K562 (cell line): Measurements from ENCODE around the gene ACE. TPM values are rescaled to one million over a fixed set of nuclear protein-coding genes. Genes with fewer than 3 reads are reported as not detected.

Source experiments
- ATAC-seq: fragments of 200-7000 bp; cut with Tn5 transposase; 3 replicates; pipeline ENCODE4 v1.9.1; 2020; ENCODE audit warnings: moderate library complexity
- BruUV-seq: library from RNA; stranded (reverse); fragments of 400-500 nt; replicated peaks from 2 replicates; lab custom pipeline; 2021; lab: Mats Ljungman, UMichigan
- CTCF ChIA-PET: fragments of 300-600 bp; formaldehyde crosslinking; extraction: SDS; loops from one replicate; lab custom pipeline; 2021; ENCODE audit warnings: low intra/inter-chr PET ratio; lab: Yijun Ruan, JAX
- POLR2A ChIA-PET: fragments of 300-600, 350-650 bp; sonication (Branson Sonifier 250); formaldehyde crosslinking; extraction: SDS; loops from one replicate; lab custom pipeline; 2021; ENCODE audit warnings: antibody characterized with exemption, inconsistent platforms; lab: Yijun Ruan, JAX
- DNase-seq, 4 experiments: peaks; one replicate each; pipeline versions ENCODE4 v3.0.0 to v3.0.0-alpha.2; 2011 to 2018; ENCODE audit warnings: low spot score in 3 of 4, mixed read lengths in 3 of 4; ENCODE audit errors: extremely low read depth in 1 of 4
- FAIRE-seq: peaks from 2 replicates; lab custom pipeline; 2011; peaks lifted over from hg19 to GRCh38; lab: Jason Lieb, UNC
- H2AFZ ChIP-seq: 2 replicates; pipeline ENCODE4 v1.6.0; 2011; ENCODE audit warnings: low read depth, low read length, control low read depth, inconsistent platforms
- H3K27ac ChIP-seq: fragments of 200-600 bp; 3 replicates; pipeline ENCODE4 v1.8.0; 2011; ENCODE audit warnings: low read depth, mild to moderate bottlenecking, control low read depth, inconsistent platforms, low read length, moderate library complexity, mixed read lengths; ENCODE audit errors: extremely low read depth
- H3K27me3 ChIP-seq, 2 experiments: fragments of 300-600 bp in 1 of 2; 2 replicates in 1 of 2; 3 replicates in 1 of 2; pipeline versions ENCODE4 v1.6.0 to v1.8.0; 2011; ENCODE audit warnings: inconsistent platforms in 2 of 2, low read length in 2 of 2, mild to moderate bottlenecking in 1 of 2, mixed read lengths in 1 of 2, moderate library complexity in 1 of 2; ENCODE audit not compliant: control insufficient read depth in 2 of 2, insufficient read depth in 2 of 2
- H3K36me3 ChIP-seq: fragments of 300-600 bp; 3 replicates; pipeline ENCODE4 v1.8.0; 2011; ENCODE audit warnings: mild to moderate bottlenecking, low read length, inconsistent platforms; ENCODE audit not compliant: control insufficient read depth, insufficient read depth
- H3K4me1 ChIP-seq, 2 experiments: fragments of 200-600 bp in 1 of 2; replicated peaks in 1 of 2; 2 replicates in 1 of 2; 3 replicates in 1 of 2; pipeline versions ENCODE4 v1.5.1 to v1.8.0; 2011; ENCODE audit warnings: inconsistent platforms in 2 of 2, low read length in 2 of 2, mild to moderate bottlenecking in 1 of 2, mixed read lengths in 1 of 2, moderate library complexity in 1 of 2; ENCODE audit not compliant: control insufficient read depth in 2 of 2, insufficient read depth in 2 of 2
- H3K4me2 ChIP-seq: 2 replicates; pipeline ENCODE4 v1.6.1; 2011; ENCODE audit warnings: low read length, control low read depth, inconsistent platforms, mixed read lengths; ENCODE audit not compliant: insufficient read depth
- H3K4me3 ChIP-seq: fragments of 200-600 bp; sonication (generic), shearing (Covaris generic); 2 replicates; pipeline ENCODE4 v1.5.1; 2016; ENCODE audit warnings: control low read depth, inconsistent platforms
- H3K79me2 ChIP-seq: fragments of 200-600 bp; 3 replicates; pipeline ENCODE4 v1.8.0; 2011; ENCODE audit warnings: low read length, inconsistent platforms; ENCODE audit not compliant: control insufficient read depth, insufficient read depth
- H3K9ac ChIP-seq, 2 experiments: 2 replicates each; pipeline versions ENCODE4 v1.6.0 to v1.6.1; 2011; ENCODE audit warnings: low read depth in 2 of 2, low read length in 2 of 2, control low read depth in 1 of 2, inconsistent platforms in 1 of 2, mild to moderate bottlenecking in 1 of 2, mixed read lengths in 1 of 2; ENCODE audit not compliant: insufficient read depth in 1 of 2
- H3K9me1 ChIP-seq: one replicate; pipeline ENCODE4 v1.6.0; 2011; ENCODE audit warnings: inconsistent platforms, mild to moderate bottlenecking, low read length, moderate library complexity; ENCODE audit not compliant: control insufficient read depth, insufficient read depth
- H3K9me3 ChIP-seq: replicated peaks from 2 replicates; pipeline ENCODE4 v1.5.1; 2011; ENCODE audit warnings: low read depth, low read length, inconsistent platforms; ENCODE audit not compliant: control insufficient read depth, insufficient read depth
- H4K20me1 ChIP-seq: replicated peaks from 2 replicates; pipeline ENCODE4 v1.6.1; 2011; ENCODE audit warnings: low read length, inconsistent platforms, mixed read lengths; ENCODE audit not compliant: control insufficient read depth, insufficient read depth
- CUX1 ChIP-seq: fragments of 200-800 bp; sonication (Bioruptor generic); IDR thresholded peaks from 2 replicates; pipeline ENCODE4 v1.6.1; 2016; ENCODE audit warnings: missing genetic modification characterization, missing compliant biosample characterization
- TEAD4 ChIP-seq, 2 experiments: sonication (generic) in 1 of 2; formaldehyde crosslinking in 1 of 2; IDR thresholded peaks; 2 replicates each; pipeline versions ENCODE4 v1.6.1 to v1.8.0; 2012 to 2022; ENCODE audit warnings: borderline replicate concordance in 1 of 2, inconsistent platforms in 1 of 2, low read length in 1 of 2, mild to moderate bottlenecking in 1 of 2, missing genetic modification reagents in 1 of 2
- USF2 ChIP-seq: sonication (generic); formaldehyde crosslinking; IDR thresholded peaks from 2 replicates; pipeline ENCODE4 v1.5.0; 2020; ENCODE audit warnings: missing genetic modification reagents
- ZNF263 ChIP-seq: sonication (generic); formaldehyde crosslinking; IDR thresholded peaks from 2 replicates; pipeline ENCODE4 v1.8.0; 2022; ENCODE audit warnings: mild to moderate bottlenecking, missing genetic modification reagents, borderline replicate concordance
- WGBS: fragments of 100-300 bp; shearing (Covaris generic); methylation state at CpG from one replicate; pipeline ENCODE4 v1.1.6; 2016; ENCODE audit warnings: low coverage, mixed read lengths; ENCODE audit not compliant: insufficient coverage; ENCODE audit errors: missing lambda C conversion rate; 5-methylcytosine and 5-hydroxymethylcytosine counted together
- in situ Hi-C: fragments of 300-500 bp; cut with MboI; formaldehyde crosslinking; loops from 4 replicates; pipeline ENCODE4 v1.15.0; 2018; ENCODE audit warnings: inconsistent platforms, mixed read lengths
- intact Hi-C: fragments of 100-400 bp; cut with micrococcal nuclease; formaldehyde crosslinking; loops from 2 replicates; pipeline ENCODE4 v1.14.2; 2022
- polyA plus RNA-seq, 8 experiments: library from polyadenylated mRNA; depleted of rRNA in 4 of 8; stranded (reverse) in 5 of 8; unstranded in 3 of 8; fragments of >200 nt; fragmentation: Nextera tagmentation in 2 of 8; fragmentation: Illumina TruSeq in 1 of 8; extraction: Ambion mirVana in 2 of 8; extraction: Trizol in 1 of 8; gene quantifications; 2 replicates each; pipeline versions ENCODE4 v1.2.1 to v1.2.3, GENCODE V29; 2011 to 2014; ENCODE audit warnings: inconsistent platforms in 1 of 8, missing spikeins in 1 of 8
- total RNA-seq, 7 experiments: library from RNA; depleted of rRNA in 6 of 7; stranded (reverse); fragments of >200 nt in 6 of 7; fragmentation: Illumina TruSeq in 2 of 7; extraction: Trizol in 2 of 7; gene quantifications; 2 replicates each; pipeline versions ENCODE4 v1.2.1 to v1.2.3, GENCODE V29; 2011 to 2021; ENCODE audit warnings: low replicate concordance in 1 of 7

The ACE gene
- total and polyA plus RNA-seq, 9 of the 15 experiments (the other 6 are each of a cell fraction or from before 2014, with no cell fraction given) = 0.07 to 2.5 (median 0.47) TPM; not detected in 1

GRCh38 chr17:63454915-63455314 lies 21.9 kb upstream of the ACE start:
- DNase-seq (peak in 2 of 4 experiments; percentile 43 to 49), ATAC-seq (no peak; the same call in 2 of the 3 replicates), FAIRE-seq (no peak)
- Histone ChIP-seq H3K79me2 (no peaks in the 10 kb centered on the region), H3K27ac (no peak overlapping the region), H3K4me2 (no peak overlapping the region), H3K9me1 (no peaks in the 10 kb centered on the region), H4K20me1 (no peaks in the 10 kb centered on the region), H3K36me3 (no peaks in the 10 kb centered on the region), H3K4me1 (peaks cover 14 to 27% of the 10 kb centered on the region in 2 experiments; a peak in 4 of 5 replicates), H3K4me3 (no peak overlapping the region), H3K9me3 (no peaks in the 10 kb centered on the region), H3K27me3 (no peaks in the 10 kb centered on the region), H3K9ac (no peak overlapping the region), H2AFZ (no peak overlapping the region)
- intact Hi-C loops (no loop called here), in situ Hi-C loops (no loop called here)
- TF ChIP-seq ZNF263 (CRISPR knock-in tag) = 0 out of 2 replicates have a peak, but pooled peaks have one; percentile 24
- no peak for TF ChIP-seq CUX1 (CRISPR knock-in tag)
- TF ChIP-seq USF2 (CRISPR knock-in tag) = no peak
- no peak for TF ChIP-seq TEAD4 (IDR thresholded peaks at IDR 0.05; ENCODE audit: low read length)
- no peak for TF ChIP-seq TEAD4 (CRISPR knock-in tag; IDR thresholded peaks at IDR 0.05; ENCODE audit: borderline replicate concordance)
- ChIA-PET POLR2A (interaction anchor here (1.5 to 2.2 kb wide), 2 partner anchors 23 to 29 kb away, joined by 3 to 4 read pairs; no protein-coding TSS in a partner anchor), CTCF (no interaction called here)
- WGBS = 10% methylated on average over 3 of the region's 5 CpGs
- no TSS peak for BruUV-seq
